Measurements from ENCODE around the gene THBS2. TPM values are rescaled to one million over a fixed set of nuclear protein-coding genes. Genes with fewer than 3 reads are reported as not detected.

Gene THBS2
- total RNA-seq, 2 experiments from 2014 or later: not detected

DNA sequence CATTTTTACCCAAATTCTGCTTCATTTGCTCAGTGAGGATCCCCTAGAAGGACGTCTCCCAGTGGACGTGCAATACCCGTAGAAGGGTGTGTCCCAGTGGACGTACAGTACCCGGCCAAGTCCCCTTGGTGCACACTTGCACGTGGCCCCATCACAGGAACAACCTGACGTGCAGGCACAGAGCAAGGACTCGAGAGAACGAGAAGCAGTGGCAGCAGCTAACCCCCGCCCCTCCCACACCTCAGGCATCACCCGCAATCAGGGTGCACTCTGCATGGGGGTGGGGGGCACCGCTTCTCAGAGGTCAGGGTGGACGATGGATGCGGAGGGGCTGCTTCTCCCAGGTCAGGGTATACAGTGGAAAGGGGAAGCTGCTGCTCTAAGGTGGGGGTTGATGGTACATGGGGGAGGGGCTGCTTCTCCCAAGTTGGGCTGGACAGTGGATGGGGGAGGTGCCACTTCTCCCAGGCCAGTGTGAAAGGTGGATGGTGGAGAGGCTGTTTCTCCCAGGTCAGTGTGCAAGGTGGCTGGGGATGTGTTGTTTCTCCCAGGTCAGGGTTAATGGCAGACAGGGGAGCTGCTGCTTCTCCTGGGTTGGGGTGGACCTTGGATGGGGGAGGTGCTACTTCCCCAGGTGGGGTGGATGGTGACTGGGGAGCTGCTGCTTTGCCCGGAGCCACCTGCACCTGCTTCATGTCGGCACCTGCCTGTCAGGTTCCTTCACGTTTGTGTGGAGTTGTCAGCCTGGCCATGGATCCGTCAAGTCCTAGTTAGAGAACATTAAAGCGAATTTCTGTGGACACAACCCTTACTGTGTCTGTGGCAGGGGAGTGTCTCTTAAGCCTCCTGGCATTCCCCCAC is 1.0 kb upstream of the THBS2 start:
- no peak overlapping the region for H3K27ac ChIP-seq (ENCODE audit: low read depth, low read length, poor library complexity, severe bottlenecking)
- intact Hi-C loops (cut with micrococcal nuclease; ENCODE audit: unreplicated experiment): no loop called here
- no peak overlapping the region for H3K4me2 ChIP-seq (ENCODE audit: low read length)
- no peaks in the 10 kb centered on the region for H3K9me2 ChIP-seq (ENCODE audit: insufficient read depth, low read length)
- ChIA-PET POLR2A (no interaction called here), CTCF (ENCODE audit: unreplicated experiment) (no interaction called here)
- no peaks in the 10 kb centered on the region for H4K20me1 ChIP-seq (ENCODE audit: insufficient read depth, low read length)
- H3K9me3 ChIP-seq (ENCODE audit: low read length): no peaks in the 10 kb centered on the region
- no TSS peak for BruUV-seq (replicated peaks)
- no peak for TF ChIP-seq EZH2phosphoT487 (IDR thresholded peaks at IDR 0.05; ENCODE audit: borderline replicate concordance, low read depth, low read length)
- TF ChIP-seq, protein P1, sequence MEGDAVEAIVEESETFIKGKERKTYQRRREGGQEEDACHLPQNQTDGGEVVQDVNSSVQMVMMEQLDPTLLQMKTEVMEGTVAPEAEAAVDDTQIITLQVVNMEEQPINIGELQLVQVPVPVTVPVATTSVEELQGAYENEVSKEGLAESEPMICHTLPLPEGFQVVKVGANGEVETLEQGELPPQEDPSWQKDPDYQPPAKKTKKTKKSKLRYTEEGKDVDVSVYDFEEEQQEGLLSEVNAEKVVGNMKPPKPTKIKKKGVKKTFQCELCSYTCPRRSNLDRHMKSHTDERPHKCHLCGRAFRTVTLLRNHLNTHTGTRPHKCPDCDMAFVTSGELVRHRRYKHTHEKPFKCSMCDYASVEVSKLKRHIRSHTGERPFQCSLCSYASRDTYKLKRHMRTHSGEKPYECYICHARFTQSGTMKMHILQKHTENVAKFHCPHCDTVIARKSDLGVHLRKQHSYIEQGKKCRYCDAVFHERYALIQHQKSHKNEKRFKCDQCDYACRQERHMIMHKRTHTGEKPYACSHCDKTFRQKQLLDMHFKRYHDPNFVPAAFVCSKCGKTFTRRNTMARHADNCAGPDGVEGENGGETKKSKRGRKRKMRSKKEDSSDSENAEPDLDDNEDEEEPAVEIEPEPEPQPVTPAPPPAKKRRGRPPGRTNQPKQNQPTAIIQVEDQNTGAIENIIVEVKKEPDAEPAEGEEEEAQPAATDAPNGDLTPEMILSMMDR (conservative IDR thresholded peaks at IDR 0.05; ENCODE audit: low read length): no peak
- H3K79me2 ChIP-seq (ENCODE audit: insufficient read depth, low read depth, low read length): no peaks in the 10 kb centered on the region
- H3K36me3 ChIP-seq (ENCODE audit: insufficient read depth, low read length): no peaks in the 10 kb centered on the region
- DNase-seq (ENCODE audit: low spot score): no peak
- H2AFZ ChIP-seq (ENCODE audit: low read length): no peak overlapping the region
- no peaks in the 10 kb centered on the region for H3K4me1 ChIP-seq (ENCODE audit: insufficient read depth, low read length, poor library complexity, severe bottlenecking)
- H3K4me3 ChIP-seq (ENCODE audit: low read depth, low read length, poor library complexity, severe bottlenecking): no peak overlapping the region

DNA sequence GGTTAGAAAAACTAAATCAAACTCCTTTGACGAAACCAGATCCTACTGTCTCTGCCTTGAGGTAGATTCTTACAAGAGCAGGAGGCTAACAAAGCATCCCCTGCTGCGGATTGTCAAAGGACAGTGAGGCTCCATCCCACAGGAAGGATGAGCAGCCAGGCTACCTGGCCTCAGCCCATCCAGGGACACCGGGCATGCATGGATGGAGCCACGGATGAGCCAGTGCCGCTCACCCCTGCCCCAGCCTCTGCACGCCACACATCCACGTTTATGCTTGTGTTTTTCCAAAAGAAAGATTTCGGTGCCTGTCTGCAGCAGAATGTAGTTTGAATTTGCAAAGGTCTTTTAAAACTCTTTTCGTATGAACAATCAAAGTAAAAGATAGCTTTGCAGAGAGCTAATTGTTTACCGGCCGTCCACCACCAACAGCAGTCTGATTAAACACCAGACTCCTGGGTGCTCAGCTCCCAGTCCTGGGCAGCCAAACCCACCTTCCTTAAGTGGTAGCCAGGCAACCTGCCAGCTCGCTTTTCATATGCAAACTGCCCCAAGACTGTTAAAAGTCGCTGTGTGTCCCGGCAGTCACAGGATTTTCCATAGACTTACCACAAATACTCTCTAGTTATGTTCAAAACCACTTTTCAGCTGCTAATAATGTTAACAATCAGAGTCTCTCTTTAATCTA is 999 bp downstream of the THBS2 start:
- Histone ChIP-seq H3K4me3 (ENCODE audit: low read depth, low read length, poor library complexity, severe bottlenecking) (no peak overlapping the region), H3K36me3 (ENCODE audit: insufficient read depth, low read length) (no peaks in the 10 kb centered on the region), H3K27ac (ENCODE audit: low read depth, low read length, poor library complexity, severe bottlenecking) (no peak overlapping the region), H2AFZ (ENCODE audit: low read length) (no peak overlapping the region), H3K9me2 (ENCODE audit: insufficient read depth, low read length) (no peaks in the 10 kb centered on the region), H4K20me1 (ENCODE audit: insufficient read depth, low read length) (no peaks in the 10 kb centered on the region), H3K79me2 (ENCODE audit: insufficient read depth, low read depth, low read length) (no peaks in the 10 kb centered on the region), H3K4me1 (ENCODE audit: insufficient read depth, low read length, poor library complexity, severe bottlenecking) (no peaks in the 10 kb centered on the region), H3K9me3 (ENCODE audit: low read length) (no peaks in the 10 kb centered on the region), H3K4me2 (ENCODE audit: low read length) (no peak overlapping the region)
- intact Hi-C loops (cut with micrococcal nuclease; ENCODE audit: unreplicated experiment): no loop called here
- TF ChIP-seq, protein P1 (conservative IDR thresholded peaks at IDR 0.05; ENCODE audit: low read length): no peak
- no peak for TF ChIP-seq EZH2phosphoT487 (IDR thresholded peaks at IDR 0.05; ENCODE audit: borderline replicate concordance, low read depth, low read length)
- no TSS peak for BruUV-seq (replicated peaks)
- POLR2A ChIA-PET: no interaction called here
- CTCF ChIA-PET (ENCODE audit: unreplicated experiment): no interaction called here
- DNase-seq (ENCODE audit: low spot score): no peak

Data from OCI-LY7 (cell line).